H54 (cell line): ENCODE results near the gene CDK3.
A peak's percentile ranks its signal among the peaks of the same experiment; 100 is the strongest.
"Not testable (repeated sequence)": the region's sequence is repeated elsewhere in the genome, so short reads cannot be mapped to it uniquely, and the experiment has no call there.

Experiments used
- DNase-seq: peaks from one replicate; pipeline ENCODE4 v3.0.0; 2011; ENCODE audit warnings: low spot score, mixed read lengths; ENCODE audit not compliant: insufficient read length
- FAIRE-seq: peaks from 3 replicates; lab custom pipeline; 2011; peaks lifted over from hg19 to GRCh38; lab: Jason Lieb, UNC
- POLR2A ChIP-seq: IDR thresholded peaks from 2 replicates; pipeline ENCODE4 v1.6.1; 2011; ENCODE audit warnings: low read depth, mild to moderate bottlenecking, low read length

The CDK3 gene

DNA sequence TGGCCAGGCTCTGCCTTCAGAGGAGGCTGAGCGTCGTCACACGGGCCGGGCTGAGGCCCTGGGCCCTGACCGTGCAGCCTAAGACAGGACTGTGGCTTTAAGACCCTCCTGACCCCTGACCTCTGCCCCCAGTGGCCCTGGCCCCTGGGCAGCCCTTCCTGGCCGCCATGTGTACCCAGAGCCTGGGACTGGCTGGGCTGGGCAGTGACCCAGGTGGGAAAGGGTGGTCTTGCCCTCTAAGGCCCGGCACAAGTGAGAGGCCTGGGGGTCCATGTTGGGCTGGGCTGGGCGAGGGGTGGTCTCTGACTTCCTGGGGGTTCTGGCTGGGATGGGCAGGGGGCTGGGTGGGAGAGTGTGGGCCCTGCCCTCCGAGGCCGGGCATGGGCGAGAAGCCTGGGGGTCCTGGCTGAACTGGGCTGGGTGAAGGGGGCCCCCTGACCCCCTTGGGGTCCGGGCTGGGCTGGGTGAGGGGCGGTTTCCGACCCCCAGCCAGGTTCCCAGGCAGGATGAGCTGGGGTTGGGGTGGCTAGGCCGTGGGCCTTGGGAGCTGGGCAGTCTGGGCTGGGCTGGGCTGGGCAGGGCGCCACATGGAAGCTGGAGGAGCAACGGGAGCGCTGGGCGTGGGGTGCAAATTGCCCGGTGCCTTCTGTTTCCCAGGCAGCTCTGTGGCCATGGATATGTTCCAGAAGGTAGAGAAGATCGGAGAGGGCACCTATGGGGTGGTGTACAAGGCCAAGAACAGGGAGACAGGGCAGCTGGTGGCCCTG lies at the start of gene CDK3:
Gene CDK3 (plus strand): TSS at position 101 of the 767 bp plus-strand sequence. CDS start 571 bp downstream, at position 672.
- FAIRE-seq, result no peak
- TF ChIP-seq POLR2A, result no peak
- no peak for DNase-seq

- TF ChIP-seq POLR2A, result no peak
- DNase-seq, result no peak
- no peak for FAIRE-seq
Observed at GRCh38 chr17:75950855-75951554, 49.6 kb upstream of the CDK3 start.

GRCh38 chr17:75959051-75959838 lies 41.4 kb upstream of the CDK3 start:
- TF ChIP-seq POLR2A, result no peak
- no peak for FAIRE-seq
- no peak for DNase-seq

GRCh38 chr17:75959839-75960511 lies 40.7 kb upstream of the CDK3 start:
- FAIRE-seq (no peak), DNase-seq (no peak)
- TF ChIP-seq POLR2A, result no peak

- DNase-seq, result no peak
Observed at GRCh38 chr17:75965468-75965867, 35.2 kb upstream of the CDK3 start.

DNA sequence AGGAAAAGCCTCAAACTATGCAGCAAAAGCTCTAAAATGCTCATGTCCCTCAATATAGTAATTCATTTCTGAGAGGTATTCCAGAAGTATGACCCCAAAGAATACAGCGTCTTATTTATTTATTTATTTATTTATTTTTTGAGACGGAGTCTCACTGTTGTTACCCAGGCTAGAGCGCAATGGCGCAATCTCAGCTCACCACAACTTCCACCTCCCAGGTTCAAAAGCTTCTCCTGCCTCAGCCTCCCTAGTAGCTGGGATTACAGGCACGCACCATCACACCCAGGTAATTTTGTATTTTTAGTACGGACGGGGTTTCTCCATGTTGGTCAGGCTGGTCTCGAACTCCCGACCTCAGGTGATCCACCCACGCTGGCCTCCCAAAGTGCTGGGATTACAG lies 31.6 kb upstream of the CDK3 start:
- not testable (repeated sequence) for FAIRE-seq, DNase-seq

More at GRCh38 chr17:75965468-75965867, 35.2 kb upstream of the CDK3 start:
- no peak for FAIRE-seq
- TF ChIP-seq POLR2A, result no peak

- DNase-seq (no peak), FAIRE-seq (no peak)
- TF ChIP-seq POLR2A, result no peak
Observed at GRCh38 chr17:75970011-75970523, 30.6 kb upstream of the CDK3 start.

DNA sequence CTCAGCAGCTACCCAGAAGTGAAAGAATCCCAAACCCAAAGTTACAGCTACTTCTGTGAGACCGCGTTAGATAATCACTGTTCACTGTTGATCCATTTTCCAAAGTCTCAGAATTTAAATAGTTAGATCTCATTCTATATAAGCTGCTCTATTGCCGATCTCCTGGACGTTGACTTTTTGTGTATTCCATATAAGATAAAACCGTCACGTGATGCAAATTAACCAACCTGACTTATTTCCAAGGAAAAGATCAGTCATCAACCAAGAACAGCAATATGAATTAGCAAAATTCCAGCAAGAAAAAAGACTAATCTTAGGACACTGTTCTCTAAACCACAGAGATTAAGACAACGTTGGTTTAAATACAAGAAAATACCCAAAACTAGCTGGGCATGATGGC lies 30.0 kb upstream of the CDK3 start:
- no peak for TF ChIP-seq POLR2A
- FAIRE-seq (no peak), DNase-seq (no peak)

- not testable (repeated sequence) for DNase-seq, FAIRE-seq
Observed at GRCh38 chr17:75975187-75975586, 25.5 kb upstream of the CDK3 start.

GRCh38 chr17:75975757-75976174 lies 24.9 kb upstream of the CDK3 start:
- no peak for TF ChIP-seq POLR2A
- DNase-seq (no peak), FAIRE-seq (no peak)

DNA sequence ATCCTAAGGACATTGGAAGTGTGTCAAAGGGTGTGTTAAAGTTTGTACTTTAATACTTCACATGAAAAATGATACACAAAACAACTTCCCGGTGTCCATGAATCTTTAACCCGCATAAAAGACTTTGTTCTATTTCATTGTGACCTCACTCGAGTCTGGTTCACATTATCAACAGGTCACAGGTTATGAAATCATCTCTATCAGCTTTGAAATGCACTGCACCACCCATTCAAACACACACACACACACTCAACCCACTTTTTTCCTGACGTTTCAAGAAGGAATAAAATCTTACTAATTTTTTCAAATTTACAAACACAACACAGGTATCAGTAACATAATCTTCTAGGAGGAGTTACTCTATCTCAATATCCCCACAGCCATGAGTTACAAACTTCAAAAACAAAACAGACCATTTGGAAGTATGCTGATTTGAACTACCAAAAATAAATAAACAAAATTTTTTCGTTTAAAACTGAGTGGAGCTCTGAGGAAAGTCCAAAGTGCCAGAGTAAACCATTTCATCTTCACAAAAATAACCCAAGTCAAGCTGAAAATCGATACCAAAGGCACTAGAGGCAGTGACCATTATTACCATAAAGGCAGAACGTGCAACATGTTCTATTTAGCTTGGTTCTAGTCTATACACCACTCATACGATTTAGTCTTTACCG lies 24.3 kb upstream of the CDK3 start:
- no peak for DNase-seq
- FAIRE-seq, result no peak
- TF ChIP-seq POLR2A, result no peak

DNA sequence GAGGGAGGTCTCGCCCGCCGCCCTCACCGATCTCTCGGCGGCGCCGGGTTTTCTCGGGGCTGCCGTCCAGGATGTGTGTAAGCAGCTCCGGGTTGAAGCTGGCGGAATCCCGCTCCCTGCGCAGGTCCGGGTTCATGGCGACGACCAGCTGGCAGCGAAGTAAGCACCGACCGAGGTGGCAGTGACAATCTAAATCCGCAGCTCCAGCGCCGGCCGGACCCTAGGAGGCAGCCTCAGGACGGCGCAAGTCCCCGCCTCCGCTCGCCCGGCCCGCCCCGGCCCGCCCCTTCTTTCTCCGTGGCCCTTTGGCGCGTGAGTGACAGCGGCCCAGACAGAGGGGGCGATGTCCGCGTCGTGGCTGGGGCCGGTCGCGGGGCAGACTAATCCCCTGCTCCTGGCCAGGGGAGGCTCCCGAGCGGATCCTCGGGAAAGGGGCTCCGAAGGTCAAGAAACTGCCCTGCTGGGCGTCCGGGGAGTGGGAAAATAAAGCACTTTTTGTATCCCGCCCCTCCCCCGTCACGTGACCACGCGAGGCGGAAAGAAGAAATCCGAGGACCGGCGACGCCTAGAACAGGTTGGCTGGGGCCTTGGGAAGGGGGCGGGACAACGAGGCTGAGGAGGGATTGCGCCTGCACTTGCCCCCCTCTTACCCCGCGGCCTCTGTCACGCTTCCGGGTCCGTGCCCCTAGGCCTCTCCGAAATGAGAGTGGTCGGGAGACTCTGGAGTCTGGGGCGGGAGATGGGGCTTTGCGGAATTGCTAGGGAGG lies 21.5 kb upstream of the CDK3 start, which contains the start of the genes ACOX1 and TEN1:
Gene ACOX1 (minus strand): TSS at position 229 of the 767 bp plus-strand sequence. CDS start 93 bp downstream, at position 136.
Gene TEN1 (plus strand): TSS at position 303 of the 767 bp plus-strand sequence. CDS start 6,953 bp downstream, outside the sequence.
- peak; percentile 96 for TF ChIP-seq POLR2A
- DNase-seq (peak; percentile 96), FAIRE-seq (peak; percentile 20)
